HG02943 (cell line): ENCODE results near the gene SRP68.

Experiments
- ATAC-seq: cut with Tn5 transposase; IDR thresholded peaks from one replicate; pipeline ENCODE4 v1.9.1; 2021; ENCODE audit warnings: mild to moderate bottlenecking, low read depth, moderate library complexity; ENCODE audit not compliant: unreplicated experiment

The SRP68 gene

DNA sequence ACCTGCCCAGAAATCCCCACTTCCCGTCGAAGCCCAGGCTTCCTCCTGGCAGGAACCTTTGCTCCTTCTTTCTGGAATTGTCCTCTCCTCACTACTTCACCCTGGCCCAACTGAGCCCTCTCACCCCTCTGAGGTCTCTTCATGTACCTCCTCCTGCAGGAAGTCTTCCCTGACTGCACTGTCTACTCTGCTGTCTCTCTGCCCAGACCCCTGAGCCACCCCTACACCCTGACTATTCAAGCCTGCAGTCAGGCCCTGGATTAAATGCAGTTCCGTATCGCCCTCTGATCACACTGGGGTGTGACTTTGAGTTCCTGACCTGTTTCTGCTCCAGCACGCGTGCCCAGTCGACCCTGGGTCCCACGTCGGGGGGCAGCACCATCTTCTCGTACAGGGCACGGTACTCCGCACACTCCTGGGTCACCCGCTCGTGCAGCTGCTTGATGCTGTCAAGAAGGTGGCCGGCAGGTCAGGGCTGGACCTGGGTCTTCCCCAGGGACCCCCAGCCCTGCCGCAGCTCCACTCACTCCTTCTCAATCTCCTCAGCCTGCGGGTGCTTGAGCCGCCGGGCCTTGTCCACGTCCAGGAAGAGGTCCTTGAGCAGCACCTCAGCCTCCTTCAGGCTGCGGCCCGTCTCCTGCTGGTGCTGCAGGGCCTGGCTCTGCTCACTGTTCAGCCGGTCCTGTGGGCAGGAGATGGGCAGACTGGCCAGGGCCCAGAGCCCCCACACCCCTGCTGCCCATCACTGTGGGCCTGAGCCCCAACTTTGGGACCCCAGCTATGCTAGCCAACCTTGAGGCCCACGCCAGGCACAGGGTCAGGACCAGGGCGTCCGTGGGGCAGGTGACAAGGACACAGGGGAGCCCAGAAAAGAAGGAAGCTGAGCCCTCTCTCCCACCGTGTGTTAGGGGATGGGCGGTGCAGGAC is 49.1 kb downstream of the SRP68 start:
- ATAC-seq: no peak

- no peak for ATAC-seq
Measured at GRCh38 chr17:76022285-76022684, 50.0 kb downstream of the SRP68 start.

GRCh38 chr17:76019833-76020467 is 52.4 kb downstream of the SRP68 start:
- ATAC-seq: no peak

DNA sequence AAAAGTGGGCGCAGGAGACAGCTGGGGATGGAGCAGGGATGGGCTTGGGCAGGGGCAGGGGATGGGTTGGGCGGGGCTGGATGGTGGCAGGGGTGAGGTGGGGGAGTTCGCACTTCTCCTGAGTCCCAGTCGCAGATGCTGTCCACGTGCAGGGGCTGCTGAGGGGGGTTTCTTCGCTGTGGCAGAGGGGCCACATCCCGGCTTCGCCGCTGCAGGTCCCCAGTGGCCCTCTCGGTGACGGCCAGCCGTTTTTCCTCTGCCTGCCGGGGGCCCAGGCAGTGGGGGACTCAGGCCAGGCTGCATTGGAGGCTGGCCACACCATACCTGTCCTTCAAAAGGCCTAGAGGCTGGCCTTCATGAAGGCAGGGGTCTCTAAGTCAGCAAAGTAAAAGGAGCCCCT is 53.5 kb downstream of the SRP68 start:
- ATAC-seq: no peak

DNA sequence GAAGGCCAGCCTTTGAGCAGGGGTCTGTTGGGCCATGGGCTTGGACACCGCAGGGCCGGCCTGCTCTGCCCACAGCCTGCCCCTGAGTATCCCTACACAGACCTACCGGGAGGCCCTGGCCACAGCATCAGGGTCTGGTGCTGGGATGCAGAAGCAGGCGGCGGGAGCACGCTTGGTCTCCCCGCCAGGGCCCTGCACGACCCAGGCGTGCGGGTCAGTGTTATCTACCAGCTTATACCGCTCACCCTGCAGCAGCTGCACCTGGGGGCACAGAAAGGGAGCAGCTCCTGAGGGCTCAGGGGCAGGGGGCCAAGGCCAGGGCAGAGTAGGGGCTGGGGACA is 54.0 kb downstream of the SRP68 start:
- ATAC-seq: no peak

DNA sequence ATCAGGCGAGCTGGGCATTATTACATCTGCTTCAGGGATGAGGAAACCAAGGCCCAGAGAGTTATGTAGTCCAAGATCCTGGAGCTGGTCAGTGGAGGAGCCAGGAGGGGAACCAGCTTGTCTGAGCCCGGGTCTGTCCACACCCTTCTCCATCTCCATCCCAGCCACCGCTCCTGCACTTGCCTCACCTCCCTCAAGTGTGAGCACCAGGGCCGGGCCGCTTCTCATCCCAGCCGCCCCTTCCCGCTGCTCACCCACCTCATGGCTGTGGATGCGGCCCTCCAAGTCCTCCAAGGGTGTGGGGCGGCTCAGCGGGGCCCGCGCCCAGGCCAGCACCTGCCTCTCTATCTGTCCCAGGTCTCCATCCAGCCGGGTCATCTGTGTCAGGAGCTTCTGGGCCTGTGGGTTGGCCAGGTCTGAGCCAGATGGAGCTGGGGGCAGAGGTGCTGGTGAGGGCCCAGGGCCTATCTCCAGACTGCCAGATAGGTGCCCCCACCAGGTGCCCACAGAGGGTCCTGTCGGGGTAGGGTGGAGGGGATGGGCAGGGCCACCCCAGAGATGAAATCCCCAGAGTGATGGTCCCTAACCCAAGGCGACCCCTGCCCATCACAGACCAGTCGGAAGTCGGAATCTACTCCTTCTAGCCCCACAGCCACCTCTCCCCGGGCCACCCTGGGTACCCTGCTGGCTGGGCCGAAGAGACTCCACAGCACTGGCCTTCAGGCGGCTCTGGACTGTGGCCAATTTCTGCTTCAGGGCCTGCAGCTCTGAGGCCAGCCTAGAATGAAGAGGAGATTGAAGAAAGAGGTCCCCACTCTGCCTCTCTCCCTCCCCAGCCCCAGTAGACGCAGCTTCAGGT is 54.6 kb downstream of the SRP68 start:
- no peak for ATAC-seq

GRCh38 chr17:76014925-76015261 is 57.4 kb downstream of the SRP68 start:
- no peak for ATAC-seq

DNA sequence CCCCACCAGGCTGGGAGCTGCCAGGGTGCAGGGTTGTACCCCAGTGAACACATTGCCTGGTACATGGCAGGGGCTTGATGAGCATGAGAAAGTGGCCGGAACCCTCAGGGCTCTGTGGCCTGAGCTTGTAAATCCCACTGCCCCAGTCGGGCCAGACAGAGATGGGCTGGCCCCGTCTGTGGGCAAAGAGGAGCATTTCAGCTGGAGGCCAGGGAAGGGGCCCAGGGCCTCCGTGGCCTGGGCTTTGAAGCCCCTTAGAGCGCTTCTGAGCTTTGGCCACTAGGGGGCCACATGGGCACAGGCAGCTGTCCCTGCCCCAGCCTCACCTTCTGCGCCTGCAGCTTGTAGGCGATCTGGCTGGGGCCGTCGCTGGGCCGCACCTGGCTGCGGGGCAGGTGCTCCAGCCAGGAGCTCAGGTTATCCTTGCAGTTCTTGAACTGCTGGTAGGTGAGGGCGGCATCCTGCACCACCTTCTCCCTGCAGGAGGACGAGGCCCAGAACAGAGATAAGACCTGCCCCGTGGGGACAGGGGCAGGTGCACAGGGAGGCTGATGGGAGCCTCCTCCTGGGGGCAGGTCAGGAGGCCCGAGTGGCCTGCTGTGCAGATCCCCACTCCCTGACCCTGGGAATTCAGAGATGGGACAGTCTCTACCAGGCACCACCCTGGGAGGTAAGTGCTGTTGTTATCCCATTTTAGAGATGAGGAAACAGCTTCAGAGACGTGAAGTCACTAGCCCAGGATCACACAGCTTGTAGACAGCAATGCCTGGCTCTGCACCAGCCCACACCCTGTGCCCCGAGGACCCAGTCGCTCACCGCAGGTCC is 58.0 kb downstream of the SRP68 start:
- ATAC-seq: no peak

DNA sequence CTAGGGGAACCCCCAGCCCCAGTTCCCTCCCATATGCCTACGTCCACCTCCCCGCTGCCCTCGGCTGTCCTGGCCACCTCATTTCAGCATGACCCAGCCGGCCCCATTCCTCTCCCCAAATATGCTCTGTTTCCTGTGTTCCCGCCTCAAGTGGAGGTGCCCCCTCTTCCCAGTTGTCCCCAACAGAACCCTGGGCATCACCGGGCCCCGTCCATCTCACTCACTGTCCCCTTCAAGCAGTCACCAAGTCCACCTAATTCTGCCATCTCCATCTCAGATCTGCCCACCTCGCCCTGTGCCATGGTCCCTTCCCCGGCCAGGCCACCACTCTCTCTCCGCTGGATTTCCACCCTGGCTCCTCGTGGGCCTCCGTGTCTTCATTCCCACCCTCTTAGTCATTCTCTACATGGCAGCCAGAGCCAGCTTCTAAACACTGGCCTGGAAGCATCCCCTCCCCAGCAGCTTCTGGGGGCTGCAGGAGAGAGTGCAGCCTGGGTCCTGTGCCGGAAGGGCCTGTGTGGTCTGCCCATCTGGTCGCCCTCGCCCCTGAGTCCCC is 58.9 kb downstream of the SRP68 start:
- ATAC-seq: no peak

- ATAC-seq: no peak
Measured at GRCh38 chr17:76011951-76012350, 60.4 kb downstream of the SRP68 start.

DNA sequence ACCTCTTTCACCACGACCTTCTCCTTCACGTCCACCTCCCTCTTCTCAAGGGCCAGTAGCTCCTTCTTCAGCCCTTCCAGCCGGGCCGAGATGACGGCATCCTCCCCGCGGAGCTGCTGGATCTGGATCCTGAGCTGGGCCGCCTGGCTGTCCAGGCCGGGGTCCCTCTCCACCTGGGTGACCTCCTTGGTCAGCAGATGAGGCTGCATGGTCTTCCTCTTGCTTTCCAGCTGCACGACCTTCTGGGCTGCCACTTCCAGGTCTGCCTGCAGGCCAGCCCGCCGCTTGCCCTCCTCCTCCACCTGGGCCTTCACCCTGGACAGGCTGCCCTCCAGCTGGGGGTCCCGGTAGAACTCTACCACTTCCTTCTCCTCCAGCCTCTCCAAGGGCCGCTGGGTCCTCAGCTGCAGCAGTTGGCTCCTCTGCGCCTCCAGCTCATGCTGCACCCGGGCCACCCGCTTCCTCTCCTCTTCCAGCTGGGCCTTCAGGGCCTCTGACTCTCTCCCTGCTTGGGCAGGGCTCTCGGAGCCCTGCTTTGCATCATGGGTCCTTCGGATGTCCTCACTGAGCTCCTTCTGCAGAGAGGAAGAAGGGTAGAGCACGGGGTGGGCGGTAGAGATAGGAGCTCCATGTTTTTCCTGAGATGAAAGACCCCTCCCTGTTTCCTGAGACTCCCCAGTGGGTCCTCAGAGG is 62.2 kb downstream of the SRP68 start:
- no peak for ATAC-seq

- ATAC-seq: no peak
Measured at GRCh38 chr17:76009447-76009846, 62.9 kb downstream of the SRP68 start.

- no peak for ATAC-seq
Measured at GRCh38 chr17:76008630-76009425, 63.5 kb downstream of the SRP68 start.

GRCh38 chr17:76008208-76008607 is 64.1 kb downstream of the SRP68 start:
- no peak for ATAC-seq

GRCh38 chr17:76007850-76008165 is 64.5 kb downstream of the SRP68 start:
- no peak for ATAC-seq

DNA sequence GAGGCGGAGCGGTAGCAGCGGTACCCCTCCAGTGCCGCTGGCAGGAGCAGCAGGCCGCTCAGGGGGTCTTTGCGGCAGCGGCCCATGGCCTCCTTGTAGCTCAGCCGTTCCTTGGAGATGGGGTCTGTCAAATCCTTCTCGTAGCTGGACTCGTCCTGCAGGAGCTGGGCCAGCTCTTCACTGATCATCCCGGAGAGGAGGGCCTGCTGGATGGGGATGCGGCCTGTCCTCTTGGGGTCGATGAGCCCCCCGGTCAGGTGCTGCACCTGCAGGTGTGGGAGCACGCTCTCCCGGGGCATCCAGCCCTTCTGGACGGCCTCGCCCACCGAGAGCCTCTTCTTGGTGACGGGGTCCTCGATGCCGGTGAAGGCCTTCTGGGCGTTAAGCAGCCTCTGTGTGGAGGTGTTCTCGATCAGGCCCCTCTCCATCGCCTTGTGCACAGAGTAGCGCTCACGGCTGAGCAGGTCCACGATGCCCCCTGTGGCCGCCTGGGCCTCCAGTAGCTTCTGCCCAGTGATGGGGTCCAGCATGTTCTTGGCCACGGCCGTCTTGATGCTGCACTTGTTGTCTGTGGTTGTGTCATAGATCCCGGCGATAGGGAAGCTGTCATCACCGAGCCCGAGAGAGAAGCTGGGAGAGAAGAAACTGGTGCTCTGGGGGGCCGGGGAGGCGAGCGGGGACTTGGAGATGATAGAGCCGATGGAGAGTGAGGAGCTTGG is 65.0 kb downstream of the SRP68 start:
- ATAC-seq: no peak

DNA sequence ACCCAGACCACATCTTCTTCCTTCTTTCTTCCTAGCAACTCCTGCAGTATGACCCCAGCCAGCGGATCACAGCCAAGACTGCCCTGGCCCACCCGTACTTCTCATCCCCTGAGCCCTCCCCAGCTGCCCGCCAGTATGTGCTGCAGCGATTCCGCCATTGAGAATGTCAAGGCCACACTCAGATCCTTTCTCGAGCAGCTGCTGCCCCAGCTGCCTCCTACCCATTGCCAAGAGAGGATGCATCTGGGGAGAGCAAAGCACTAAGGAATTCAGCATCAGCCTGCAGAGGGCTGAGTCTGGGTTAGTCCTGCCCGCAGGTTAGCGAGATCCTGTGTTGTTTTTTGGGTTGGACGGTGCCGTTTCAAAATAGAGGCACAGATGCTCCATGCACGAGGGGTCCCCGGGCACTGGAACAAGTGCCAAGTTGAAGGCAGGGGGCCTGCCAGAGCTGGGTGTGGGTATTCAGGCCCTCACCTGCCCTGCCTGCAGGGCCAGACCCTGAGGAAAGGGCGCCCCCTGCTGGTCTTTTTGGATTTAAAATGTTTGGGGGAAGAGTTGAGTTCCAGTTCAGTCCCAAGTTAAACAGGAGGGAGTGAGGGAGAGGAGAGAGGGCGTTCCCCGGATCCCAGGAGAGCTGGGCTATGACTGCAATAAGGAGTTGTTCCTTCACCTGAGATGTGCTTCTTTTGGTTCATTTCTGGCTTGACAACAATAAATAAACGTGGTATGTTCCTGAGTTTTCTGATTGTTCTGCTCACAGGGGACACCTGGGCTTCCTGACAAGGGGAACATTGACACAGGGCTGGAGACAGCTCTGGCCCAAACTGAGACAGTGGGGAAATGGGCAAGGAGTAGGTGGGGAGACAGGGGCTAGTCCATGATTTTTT is 66.8 kb downstream of the SRP68 start:
- no peak for ATAC-seq
